Suppressor macrophage (primary cell): ENCODE results near the gene RNF187.
A peak's percentile ranks its signal among the peaks of the same experiment; 100 is the strongest.
"Not testable (repeated sequence)": the region's sequence is repeated elsewhere in the genome, so short reads cannot be mapped to it uniquely, and the experiment has no call there.

ENCODE experiments used
- DNase-seq, 4 experiments: peaks; one replicate each; pipeline ENCODE4 v3.0.0-alpha.2; 2020 to 2022

RNF187 gene

GRCh38 chr1:228460821-228461220 lies 26.4 kb upstream of the RNF187 start:
- no peak for DNase-seq

- DNase-seq, result no peak
Measured at GRCh38 chr1:228462560-228462959, 24.6 kb upstream of the RNF187 start.

- DNase-seq, result no peak
Measured at GRCh38 chr1:228463009-228463558, 24.1 kb upstream of the RNF187 start.

- peak; percentile 42 to 61 (median 53) for DNase-seq
Measured at GRCh38 chr1:228463559-228464455, 23.4 kb upstream of the RNF187 start.

DNA sequence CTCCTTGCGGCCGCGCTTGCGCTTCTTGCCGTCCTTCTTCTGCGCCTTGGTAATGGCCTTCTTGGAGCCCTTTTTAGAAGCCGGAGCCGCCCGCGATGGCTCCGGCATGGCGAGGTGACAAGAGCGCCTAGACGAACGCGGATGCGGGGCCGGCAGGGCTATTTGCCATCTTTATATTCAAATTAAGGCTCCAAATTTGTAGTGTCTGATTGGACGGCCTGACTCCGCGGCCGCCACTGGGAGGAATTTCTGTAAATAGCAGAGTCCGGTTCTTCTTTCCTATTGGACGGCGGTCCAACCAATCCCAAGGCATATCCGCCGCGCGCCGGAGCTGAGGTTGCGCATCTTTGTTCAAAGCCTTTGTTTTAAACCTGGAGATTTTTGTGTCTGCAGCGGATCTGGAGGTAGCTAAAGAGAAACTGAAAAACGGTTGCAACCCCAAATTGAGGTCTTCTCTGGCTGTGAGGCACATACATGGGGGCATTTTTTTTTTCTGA lies 22.6 kb upstream of the RNF187 start:
- DNase-seq, result peak; percentile 56 to 75 (median 70)

DNA sequence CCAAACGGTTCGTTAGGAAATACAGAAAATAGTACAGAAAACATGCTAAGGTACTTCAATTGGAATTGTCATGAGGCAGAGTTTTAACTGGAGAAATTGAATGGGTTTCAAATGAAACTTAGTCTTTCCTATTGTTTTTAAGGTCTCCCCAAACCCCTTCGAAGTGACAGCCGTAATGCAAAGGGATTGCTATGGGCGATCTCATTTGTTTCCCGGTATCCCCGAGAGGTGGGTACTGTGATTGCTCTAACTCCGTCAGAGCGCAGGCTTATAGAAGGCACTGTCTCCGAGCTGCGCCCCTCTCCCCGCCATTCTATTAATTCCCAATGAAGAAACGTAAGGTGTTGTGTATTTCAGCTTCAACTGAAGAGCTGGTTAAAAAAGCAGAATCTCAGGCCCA lies 22.0 kb upstream of the RNF187 start:
- no peak for DNase-seq

GRCh38 chr1:228465571-228466146 lies 21.5 kb upstream of the RNF187 start:
- DNase-seq, result no peak

DNA sequence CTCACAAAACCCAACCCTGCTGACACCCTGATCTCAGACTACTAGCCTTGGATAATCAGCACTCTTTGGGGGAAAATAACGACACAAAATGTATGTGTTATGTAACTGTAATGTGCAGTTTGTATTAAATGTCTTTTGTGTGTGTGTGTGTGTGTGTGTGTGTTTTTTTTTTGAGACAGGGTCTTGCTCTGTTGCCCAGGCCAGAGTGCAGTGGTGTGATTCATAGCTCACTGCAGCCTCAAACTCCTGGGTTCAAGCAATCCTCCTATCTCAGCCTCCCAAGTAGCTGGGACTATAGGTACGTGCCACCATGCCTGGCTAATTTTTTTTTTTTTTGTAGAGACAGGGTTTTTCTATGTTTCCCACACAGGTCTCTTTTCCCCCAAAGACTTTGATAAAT lies 19.0 kb upstream of the RNF187 start:
- DNase-seq, result not testable (repeated sequence)

GRCh38 chr1:228469413-228470162 lies 17.6 kb upstream of the RNF187 start:
- DNase-seq, result no peak

DNA sequence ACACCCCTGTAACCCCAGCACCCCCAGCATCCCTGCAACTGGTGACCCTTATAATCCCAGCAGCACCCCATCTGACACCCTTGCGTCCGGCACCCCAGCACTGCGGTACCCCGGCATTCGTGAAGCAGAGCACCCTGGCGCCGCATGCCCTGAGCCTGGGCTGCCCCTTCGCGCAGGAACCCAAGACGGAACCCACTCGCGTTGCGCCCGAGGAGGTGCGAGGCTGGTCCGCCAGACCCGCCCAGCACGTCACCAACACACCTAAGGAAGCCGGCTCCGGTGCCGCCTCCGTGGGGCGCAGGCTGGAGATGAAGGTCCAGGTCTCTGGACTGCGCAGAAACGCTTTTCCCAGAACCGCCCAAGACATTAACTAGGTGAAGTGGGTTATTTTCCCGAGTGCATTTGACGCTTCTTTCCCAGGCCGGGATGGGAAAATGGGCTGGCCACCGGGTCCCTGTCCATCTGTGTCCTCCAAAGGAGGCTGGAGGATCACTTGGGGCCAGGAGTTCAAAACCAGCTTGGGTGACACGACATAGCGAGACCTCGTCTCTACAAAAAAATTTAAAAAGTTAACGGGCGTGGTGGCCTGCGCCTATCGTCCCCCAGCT lies 15.9 kb upstream of the RNF187 start:
- DNase-seq, result no peak

- DNase-seq, result peak; percentile 58 to 90 (median 78)
Measured at GRCh38 chr1:228471762-228472398, 15.3 kb upstream of the RNF187 start.

DNA sequence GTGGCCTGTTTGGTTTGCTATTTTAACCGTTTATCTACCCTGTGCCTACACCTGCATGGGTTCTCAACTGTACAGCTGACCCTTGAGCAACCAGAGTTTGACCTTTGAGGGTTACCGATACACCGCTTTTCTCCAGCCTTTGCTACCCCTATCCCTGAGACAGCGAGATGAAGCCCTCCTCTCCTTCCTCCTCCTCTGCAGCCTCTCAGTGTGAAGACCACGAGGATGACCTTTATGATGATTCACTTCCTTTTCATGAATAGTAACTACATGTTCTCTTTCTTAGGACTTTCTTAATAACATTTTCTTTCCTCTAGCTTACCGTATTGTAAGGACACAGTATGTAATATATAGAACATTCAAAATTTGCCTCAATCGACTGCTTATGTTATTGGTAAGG lies 14.5 kb upstream of the RNF187 start:
- DNase-seq, result peak in 3 of 4 experiments; percentile 52 to 78 (median 73)

DNA sequence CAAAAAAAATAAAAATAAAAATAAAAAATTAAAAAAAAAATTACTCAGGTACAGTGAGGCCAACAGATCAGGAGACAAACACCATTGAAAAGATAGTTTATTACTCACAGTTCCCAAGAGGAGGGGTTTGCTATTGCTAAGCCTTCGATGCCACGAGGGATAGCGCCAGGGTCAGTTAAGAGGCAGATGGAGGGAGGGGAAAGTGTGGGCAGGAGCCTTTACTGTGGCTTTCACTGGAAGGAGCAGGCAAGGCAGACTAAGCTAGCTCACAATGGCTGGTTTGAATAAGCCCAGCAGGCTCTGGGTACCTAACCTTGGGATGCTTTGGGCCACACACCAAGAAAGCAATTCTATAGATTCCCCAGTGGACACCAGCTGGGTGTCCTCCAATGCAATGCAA lies 12.7 kb upstream of the RNF187 start:
- no peak for DNase-seq

DNA sequence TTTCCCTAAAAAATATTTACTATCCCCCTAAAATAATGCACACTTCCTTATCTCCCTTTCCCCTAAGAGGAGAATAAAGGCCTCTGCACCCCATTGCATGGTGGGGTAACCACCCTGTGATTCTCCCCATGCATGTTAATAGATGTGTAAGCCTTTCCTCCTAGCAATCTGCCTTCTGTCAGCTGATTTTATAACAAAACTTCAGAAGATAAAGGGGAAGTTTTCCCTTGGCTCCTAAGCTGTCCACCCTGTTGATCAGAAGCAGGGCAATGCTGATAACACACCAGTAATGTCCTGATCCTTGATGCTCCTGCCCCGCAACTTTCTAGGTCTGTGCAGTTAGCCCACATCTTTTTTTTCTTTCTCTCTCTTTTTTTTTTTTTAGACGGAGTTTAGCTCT lies 11.4 kb upstream of the RNF187 start:
- peak; percentile 14 to 68 (median 50) for DNase-seq

- DNase-seq, result no peak
Measured at GRCh38 chr1:228477263-228477662, 9.9 kb upstream of the RNF187 start.

DNA sequence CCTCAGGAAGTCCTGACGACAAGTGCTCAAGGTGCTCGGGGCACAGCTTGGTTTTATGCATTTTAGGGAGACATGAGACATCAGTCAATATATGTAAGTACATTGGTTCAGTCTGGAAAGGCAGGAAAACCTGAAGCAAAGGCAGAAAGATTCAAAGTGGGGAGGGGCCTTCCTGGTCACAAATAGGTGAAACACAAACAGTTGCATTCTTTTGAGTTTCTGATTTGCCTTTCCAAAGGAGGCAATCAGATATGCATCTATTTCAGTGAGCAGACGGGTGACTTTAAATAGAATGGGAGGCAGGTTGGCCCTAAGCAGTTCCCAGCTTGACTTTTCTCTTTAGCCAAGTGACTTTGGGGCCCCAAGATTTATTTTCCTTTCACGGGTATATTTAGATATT lies 8.9 kb upstream of the RNF187 start:
- DNase-seq, result no peak

GRCh38 chr1:228478912-228479711 lies 8.1 kb upstream of the RNF187 start:
- peak; percentile 21 to 70 (median 57) for DNase-seq

GRCh38 chr1:228483789-228484188 lies 3.4 kb upstream of the RNF187 start:
- no peak for DNase-seq

DNA sequence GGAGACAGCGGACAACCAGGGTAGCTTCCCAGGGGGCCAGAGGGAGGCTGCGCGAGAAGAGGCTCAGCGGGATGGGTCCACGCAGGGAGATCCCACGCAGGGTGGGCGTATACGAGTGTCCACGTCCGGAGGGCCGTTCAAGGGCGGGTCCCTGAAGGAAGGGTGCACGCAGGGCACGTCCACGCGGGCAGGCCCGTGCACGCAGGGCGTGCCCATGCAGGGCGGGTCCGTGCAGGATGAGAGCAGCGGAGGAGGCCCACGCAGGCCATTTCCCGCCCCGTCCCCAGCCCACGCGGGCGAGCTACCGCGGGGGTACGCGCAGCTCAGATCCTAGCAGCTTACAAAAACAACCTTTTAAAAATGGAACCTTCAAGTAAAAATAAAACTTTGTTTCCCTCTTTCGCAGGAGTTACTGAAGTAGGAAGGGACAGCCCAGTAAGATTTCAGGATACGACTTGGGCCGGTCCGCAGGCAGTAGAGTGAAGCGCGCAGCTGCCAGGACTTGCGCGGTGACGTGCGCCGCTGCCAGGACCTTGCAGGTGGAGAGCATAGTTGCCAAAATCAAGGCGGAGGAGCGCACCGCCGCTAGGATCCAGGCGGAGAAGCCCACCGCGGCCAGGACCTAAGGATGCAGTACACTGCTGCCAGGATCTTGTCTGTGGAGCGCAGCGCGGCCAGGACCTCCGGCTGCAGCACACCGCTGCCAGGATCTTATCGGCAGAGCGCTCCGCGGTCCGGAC lies 416 bp upstream of the RNF187 start:
- DNase-seq, result peak; percentile 83 to 96 (median 94)

DNA sequence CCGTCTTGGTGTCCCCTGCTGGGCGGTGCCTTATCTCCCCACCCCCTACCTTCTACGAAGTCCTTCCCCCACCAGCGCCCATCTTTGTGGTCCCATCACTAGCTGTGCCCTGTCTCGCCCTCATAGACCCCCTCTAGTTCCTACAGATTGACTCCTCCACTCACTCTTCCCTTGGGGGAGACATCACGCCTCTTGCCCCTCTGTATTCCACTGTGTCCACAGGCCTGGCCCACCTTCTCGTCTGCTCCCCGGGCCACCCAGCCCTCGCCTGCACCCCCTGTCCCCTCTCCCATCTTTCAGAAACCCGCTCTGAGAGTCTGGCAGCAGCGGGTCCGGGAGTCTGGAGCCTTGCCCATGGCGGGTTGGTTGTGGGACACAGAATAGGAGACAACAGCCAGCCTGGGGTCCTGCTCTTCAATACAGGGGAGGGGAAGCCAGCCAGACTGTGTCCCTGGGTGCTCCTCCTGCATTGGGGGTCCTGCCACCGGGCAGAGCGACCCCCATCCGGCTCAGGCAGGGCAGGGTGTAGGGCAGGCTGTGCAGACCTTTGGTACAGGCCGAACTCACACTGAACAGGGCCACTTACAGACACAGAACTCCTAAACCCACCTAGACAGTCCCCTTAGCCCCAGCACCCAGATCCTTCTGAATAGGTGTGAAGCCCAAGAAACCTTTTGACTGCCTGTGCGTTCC lies 1.1 kb downstream of the RNF187 start:
- no peak for DNase-seq
